HG03558 (cell line): ENCODE results near the gene GEMIN5.
"Not testable (repeated sequence)": the region's sequence is repeated elsewhere in the genome, so short reads cannot be mapped to it uniquely, and the experiment has no call there.

Experiments
- ATAC-seq: cut with Tn5 transposase; IDR thresholded peaks from one replicate; pipeline ENCODE4 v1.9.1; 2021; ENCODE audit warnings: moderate number of reproducible peaks; ENCODE audit not compliant: unreplicated experiment; ENCODE audit errors: extremely low read depth

The GEMIN5 gene

GRCh38 chr5:154937718-154938466, at the start of gene GEMIN5:
TSS of gene GEMIN5 (minus strand) at chr5:154938211. CDS start at chr5:154938133, 78 bp downstream.
- ATAC-seq: peak; percentile 66

GRCh38 chr5:154986151-154986550, 48.1 kb upstream of the GEMIN5 start:
- ATAC-seq: no peak

- ATAC-seq: no peak
These were observed 47.0 kb upstream of the GEMIN5 start for GRCh38 chr5:154984946-154985516.

GRCh38 chr5:154978294-154978693, 40.3 kb upstream of the GEMIN5 start:
- ATAC-seq: not testable (repeated sequence)

GRCh38 chr5:154977409-154977808, 39.4 kb upstream of the GEMIN5 start:
- no peak for ATAC-seq

- ATAC-seq: not testable (repeated sequence)
These were observed 38.1 kb upstream of the GEMIN5 start for GRCh38 chr5:154976082-154976481.

GRCh38 chr5:154972476-154973080, 34.6 kb upstream of the GEMIN5 start:
- ATAC-seq: no peak

GRCh38 chr5:154971501-154971900, 33.5 kb upstream of the GEMIN5 start:
- no peak for ATAC-seq

GRCh38 chr5:154970759-154971158, 32.7 kb upstream of the GEMIN5 start:
- no peak for ATAC-seq

GRCh38 chr5:154968953-154969352, 30.9 kb upstream of the GEMIN5 start:
- ATAC-seq: no peak

- no peak for ATAC-seq
These were observed 29.5 kb upstream of the GEMIN5 start for GRCh38 chr5:154967421-154968024.

- ATAC-seq: no peak
These were observed 28.9 kb upstream of the GEMIN5 start for GRCh38 chr5:154966874-154967273.

GRCh38 chr5:154966081-154966841, 28.2 kb upstream of the GEMIN5 start:
- no peak for ATAC-seq

- ATAC-seq: peak; percentile 91
These were observed 24.5 kb upstream of the GEMIN5 start for GRCh38 chr5:154962494-154962893.

GRCh38 chr5:154956712-154957111, 18.7 kb upstream of the GEMIN5 start:
- ATAC-seq: no peak

GRCh38 chr5:154949781-154950180, 11.8 kb upstream of the GEMIN5 start:
- no peak for ATAC-seq

GRCh38 chr5:154948313-154948712, 10.3 kb upstream of the GEMIN5 start:
- ATAC-seq: no peak

- no peak for ATAC-seq
These were observed 9.8 kb upstream of the GEMIN5 start for GRCh38 chr5:154947778-154948177.

GRCh38 chr5:154945695-154946301, 7.8 kb upstream of the GEMIN5 start:
- no peak for ATAC-seq

- ATAC-seq: no peak
These were observed 6.7 kb upstream of the GEMIN5 start for GRCh38 chr5:154944716-154945115.
